HG02970 (cell line): Measurements from ENCODE around the gene MYOD1.

ENCODE experiments used
- ATAC-seq: cut with Tn5 transposase; IDR thresholded peaks from one replicate; pipeline ENCODE4 v1.9.1; 2021; ENCODE audit warnings: mild to moderate bottlenecking, moderate library complexity, moderate number of reproducible peaks; ENCODE audit not compliant: unreplicated experiment, low FRiP score

Gene MYOD1

DNA sequence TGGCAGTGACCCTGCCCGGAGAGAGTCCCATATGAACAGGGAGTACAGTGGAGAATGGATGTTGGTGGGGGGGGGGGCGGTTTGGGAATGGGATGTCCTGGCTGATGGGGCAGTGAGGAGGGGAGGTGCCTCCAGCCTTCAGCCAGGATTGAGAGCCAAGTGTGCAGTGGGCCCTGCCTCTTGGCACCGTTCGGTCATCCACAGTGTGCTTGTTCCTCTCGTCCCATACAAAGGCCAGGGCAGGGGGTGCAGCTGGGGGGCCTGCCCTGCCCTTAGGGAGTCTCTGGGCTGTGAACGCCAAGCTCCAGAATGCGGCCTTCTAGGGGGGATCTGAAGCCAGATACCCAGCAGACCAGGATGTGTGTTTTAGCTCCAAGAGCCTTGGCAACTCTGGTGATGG lies 49.2 kb downstream of the MYOD1 start:
- ATAC-seq, result no peak

DNA sequence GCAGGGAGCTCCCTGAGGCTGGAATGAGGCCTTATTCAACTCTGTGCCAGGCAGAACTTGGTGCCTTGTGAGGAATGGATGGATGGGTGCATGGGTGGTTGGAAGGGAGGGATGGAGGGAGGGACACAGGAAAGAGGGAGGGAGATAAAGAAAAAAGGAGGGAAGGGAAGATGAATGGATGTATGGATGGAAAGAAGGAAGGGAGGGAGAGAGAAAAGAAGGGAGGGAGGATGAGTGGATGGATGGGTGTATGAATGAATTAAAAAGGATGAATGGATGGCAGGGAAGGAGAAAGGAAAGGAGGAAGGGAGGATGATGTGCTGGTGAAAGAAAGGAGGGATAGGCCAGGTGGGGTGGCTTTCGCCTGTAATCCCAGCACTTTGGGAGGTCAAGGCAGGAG lies 49.8 kb downstream of the MYOD1 start:
- ATAC-seq, result no peak

DNA sequence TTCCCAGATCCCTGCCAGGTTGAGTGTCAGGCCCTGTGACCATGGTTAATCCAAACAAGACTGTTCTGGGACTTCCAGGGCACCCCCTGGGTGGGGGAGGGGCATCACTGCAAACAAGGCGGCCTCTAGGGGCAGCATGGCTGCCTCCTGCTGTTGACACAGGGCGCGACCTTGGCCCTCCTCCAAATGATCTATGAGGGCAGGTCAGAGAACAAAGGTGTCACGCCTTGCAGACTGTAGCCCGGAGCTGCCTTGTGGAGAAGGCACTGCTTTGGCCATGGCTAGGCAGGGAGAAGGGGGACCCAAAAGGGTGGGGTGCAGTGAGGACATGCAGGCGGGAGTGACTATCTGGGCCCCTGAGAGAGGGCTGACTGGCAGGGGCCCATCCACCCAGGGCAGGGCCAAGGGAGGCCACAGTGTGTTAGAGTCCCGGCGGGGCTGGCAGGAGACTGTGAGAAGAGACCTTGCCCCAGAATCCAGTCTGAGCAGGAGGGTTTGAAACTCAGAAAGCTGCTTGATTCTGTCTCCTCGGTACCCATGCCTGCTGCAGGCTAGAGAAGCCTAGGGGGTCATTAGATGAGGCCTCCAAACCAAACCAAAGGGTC lies 50.8 kb downstream of the MYOD1 start:
- ATAC-seq, result no peak

DNA sequence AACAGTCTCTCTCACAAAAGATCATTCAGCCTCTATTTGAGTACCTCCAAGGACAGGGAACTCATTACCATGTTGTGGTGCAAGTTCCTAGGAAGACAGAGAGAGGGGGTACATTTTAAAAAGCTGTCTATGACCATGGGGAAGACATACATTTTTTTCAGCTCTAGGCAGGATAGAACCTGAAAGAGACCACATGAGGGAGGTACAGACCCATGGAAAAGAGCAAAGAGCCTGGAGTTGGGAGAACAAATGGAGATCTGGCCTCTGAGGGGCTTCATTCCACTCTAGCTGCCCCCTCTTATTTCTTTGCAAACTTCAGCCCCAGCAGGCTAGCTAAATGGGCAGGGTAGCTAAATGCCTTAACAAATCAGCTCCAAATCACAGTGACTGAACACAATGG lies 51.5 kb downstream of the MYOD1 start:
- ATAC-seq, result no peak

DNA sequence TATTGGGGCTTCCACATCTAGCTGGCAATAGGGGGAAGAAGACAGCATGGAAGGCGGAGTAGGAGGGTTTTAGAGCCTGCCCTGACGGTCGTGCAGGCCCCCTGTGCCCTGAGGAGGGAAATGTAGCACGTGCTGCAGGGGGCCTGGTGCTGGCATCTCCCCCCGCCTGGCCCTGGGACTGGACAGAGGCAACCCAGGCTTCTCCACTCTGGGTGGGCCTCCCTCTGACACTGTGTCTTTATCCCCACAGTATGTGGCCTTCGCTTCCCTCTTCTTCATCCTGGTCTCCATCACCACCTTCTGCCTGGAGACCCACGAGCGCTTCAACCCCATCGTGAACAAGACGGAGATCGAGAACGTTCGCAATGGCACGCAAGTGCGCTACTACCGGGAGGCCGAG lies 52.0 kb downstream of the MYOD1 start:
- ATAC-seq, result no peak
